Testis (tissue), 2 donors: Measurements from ENCODE around the gene GGA3.
"Not testable (repeated sequence)": the region's sequence is repeated elsewhere in the genome, so short reads cannot be mapped to it uniquely, and the experiment has no call there.

Experiments
- POLR2A ChIP-seq: fragments of 450-650 bp; IDR thresholded peaks from one replicate; pipeline ENCODE4 v1.6.1; 2017; ENCODE audit warnings: antibody characterized with exemption, mild to moderate bottlenecking, moderate library complexity
- TF ChIP-seq, protein P1 (sequence below), 3 experiments: fragments of 450-650 bp in 2 of 3; fragments of 200-600 bp in 1 of 3; sonication (generic) in 1 of 3; IDR thresholded peaks; one replicate each; pipeline ENCODE4 v1.5.1; 2016 to 2019; ENCODE audit warnings: antibody characterized with exemption in 3 of 3, mild to moderate bottlenecking in 2 of 3, moderate library complexity in 1 of 3

DNA sequence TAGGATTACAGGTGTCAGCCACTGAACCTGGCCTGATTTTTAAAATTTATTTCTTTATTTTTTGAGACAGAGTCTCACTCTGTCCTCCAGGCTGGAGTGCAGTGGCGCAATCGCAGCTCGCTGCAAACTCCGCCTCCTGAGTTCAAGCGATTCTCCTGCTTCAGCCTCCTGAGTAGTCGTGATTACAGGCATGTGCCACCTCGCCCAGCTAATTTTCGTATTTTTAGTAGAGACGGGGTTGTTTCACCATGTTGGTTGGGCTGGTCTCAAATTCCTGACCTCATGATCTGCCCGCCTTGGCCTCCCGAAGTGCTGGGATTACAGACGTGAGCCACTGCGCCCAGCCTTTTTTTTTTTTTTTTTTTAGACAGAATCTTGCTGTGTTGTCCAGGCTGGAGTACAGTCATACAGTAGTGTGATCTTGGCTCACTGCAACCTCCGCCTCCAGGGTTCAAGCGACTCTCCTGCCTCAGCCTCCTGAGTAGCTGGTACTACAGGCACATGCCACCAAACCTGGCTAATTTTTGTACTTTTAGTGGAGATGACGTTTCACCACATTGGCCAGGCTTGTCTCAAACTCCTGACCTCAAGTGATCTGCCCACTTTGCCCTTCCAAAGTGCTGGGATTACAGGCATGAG is 31.5 kb upstream of the GGA3 start:
- TF ChIP-seq, protein P1, sequence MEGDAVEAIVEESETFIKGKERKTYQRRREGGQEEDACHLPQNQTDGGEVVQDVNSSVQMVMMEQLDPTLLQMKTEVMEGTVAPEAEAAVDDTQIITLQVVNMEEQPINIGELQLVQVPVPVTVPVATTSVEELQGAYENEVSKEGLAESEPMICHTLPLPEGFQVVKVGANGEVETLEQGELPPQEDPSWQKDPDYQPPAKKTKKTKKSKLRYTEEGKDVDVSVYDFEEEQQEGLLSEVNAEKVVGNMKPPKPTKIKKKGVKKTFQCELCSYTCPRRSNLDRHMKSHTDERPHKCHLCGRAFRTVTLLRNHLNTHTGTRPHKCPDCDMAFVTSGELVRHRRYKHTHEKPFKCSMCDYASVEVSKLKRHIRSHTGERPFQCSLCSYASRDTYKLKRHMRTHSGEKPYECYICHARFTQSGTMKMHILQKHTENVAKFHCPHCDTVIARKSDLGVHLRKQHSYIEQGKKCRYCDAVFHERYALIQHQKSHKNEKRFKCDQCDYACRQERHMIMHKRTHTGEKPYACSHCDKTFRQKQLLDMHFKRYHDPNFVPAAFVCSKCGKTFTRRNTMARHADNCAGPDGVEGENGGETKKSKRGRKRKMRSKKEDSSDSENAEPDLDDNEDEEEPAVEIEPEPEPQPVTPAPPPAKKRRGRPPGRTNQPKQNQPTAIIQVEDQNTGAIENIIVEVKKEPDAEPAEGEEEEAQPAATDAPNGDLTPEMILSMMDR (IDR thresholded peaks at IDR 0.05): not testable (repeated sequence)
- TF ChIP-seq POLR2A: not testable (repeated sequence)
